Measurements from ENCODE around the gene GSTO2. TPM values are rescaled to one million over a fixed set of nuclear protein-coding genes. Genes with fewer than 3 reads are reported as not detected.

Gene GSTO2
- total and polyA plus RNA-seq, 10 of the 15 experiments (the other 5 are each of a cell fraction or from before 2014, with no cell fraction given) = 0.16 to 0.86 (median 0.46) TPM

GRCh38 chr10:104353325-104354048 lies 84.5 kb downstream of the GSTO2 start, which contains the start of gene CFAP58 (continued):
- TF ChIP-seq ZBTB4 (CRISPR knock-in tag; IDR thresholded peaks at IDR 0.05) = no peak
- peak; percentile 94 for TF ChIP-seq MXI1 (IDR thresholded peaks at IDR 0.05; ENCODE audit: low read depth, low read length)
- no peak for TF ChIP-seq MTA3 (IDR thresholded peaks at IDR 0.05; ENCODE audit: borderline replicate concordance, low read length)
- TF ChIP-seq NFIC (IDR thresholded peaks at IDR 0.05; ENCODE audit: low read depth, low read length) = no peak
- no peak for TF ChIP-seq E2F4 (IDR thresholded peaks at IDR 0.05; ENCODE audit: low read depth, low read length)
- TF ChIP-seq ATF7 (IDR thresholded peaks at IDR 0.05; ENCODE audit: low read depth) = no peak
- TF ChIP-seq BRCA1 (IDR thresholded peaks at IDR 0.05; ENCODE audit: low read depth, low read length) = no peak
- no peak; the same call in 1 of the 2 replicates for TF ChIP-seq RB1 (IDR thresholded peaks at IDR 0.05; ENCODE audit: borderline replicate concordance)
- no peak for TF ChIP-seq JUNB (IDR thresholded peaks at IDR 0.05)
- TF ChIP-seq LARP7 (IDR thresholded peaks at IDR 0.05) = 0 out of 2 replicates have a peak, but pooled peaks have one; percentile 29
- peak; percentile 32; the same call in 1 of the 2 replicates for TF ChIP-seq RELB (IDR thresholded peaks at IDR 0.05; ENCODE audit: low read depth)
- peak; percentile 91; the same call in 2 of the 3 replicates for TF ChIP-seq POU2F2 (IDR thresholded peaks at IDR 0.05; ENCODE audit: borderline replicate concordance, low read depth, low read length)
- no peak for TF ChIP-seq CEBPB (IDR thresholded peaks at IDR 0.05; ENCODE audit: borderline replicate concordance in 1 of 2, low read depth in 2 of 2, low read length in 2 of 2)
- no peak for TF ChIP-seq E4F1 (IDR thresholded peaks at IDR 0.05; ENCODE audit: borderline replicate concordance, partially characterized antibody)
- TF ChIP-seq PRDM15 (CRISPR knock-in tag; IDR thresholded peaks at IDR 0.05) = no peak
- TF ChIP-seq TAF1 (IDR thresholded peaks at IDR 0.05; ENCODE audit: borderline replicate concordance, low read depth, low read length) = no peak
- TF ChIP-seq MEF2B (IDR thresholded peaks at IDR 0.05; ENCODE audit: partially characterized antibody, poor library complexity, severe bottlenecking) = peak; percentile 49

Data from GM12878 (cell line).